ENCODE results near the gene KPNA6. TPM values are rescaled to one million over a fixed set of nuclear protein-coding genes. Genes with fewer than 3 reads are reported as not detected.

Gene KPNA6
- total RNA-seq, 2 experiments from 2014 or later: 70.8 to 74.3 TPM

DNA sequence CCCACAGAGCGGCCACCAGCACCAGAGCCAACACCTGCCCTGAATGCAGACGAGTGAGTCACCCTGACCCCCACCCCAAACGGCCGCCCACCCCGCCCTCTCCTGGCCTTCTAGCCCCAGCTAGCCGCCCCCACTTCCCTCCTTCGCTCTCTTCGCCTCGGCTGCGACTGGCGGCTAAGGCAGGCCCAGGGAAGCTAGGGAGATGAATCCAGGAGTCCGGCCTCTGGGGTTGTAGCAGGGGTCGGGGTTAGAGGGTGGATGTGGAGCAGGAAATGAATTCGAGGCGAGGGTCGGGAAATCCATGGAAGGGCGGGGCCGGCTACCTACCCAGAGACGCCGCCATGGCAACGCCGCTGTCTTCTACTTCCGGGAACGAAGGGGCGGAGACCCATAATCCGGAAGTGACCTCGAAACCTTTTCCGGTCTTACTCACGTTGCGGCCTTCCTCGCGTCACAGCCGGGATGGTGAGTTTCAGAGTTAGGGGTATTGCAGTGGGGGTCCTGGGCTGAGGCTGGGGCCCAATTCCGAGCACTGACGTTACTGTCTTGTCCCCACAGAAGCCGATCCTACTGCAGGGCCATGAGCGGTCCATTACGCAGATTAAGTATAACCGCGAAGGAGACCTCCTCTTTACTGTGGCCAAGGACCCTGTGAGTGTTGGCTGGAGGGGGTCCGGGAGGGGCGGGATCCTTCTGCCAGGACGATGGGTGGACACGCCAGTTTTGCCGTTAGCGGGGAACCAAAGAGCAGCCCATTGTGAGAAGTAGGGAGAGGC, 114.3 kb downstream of the KPNA6 start, which contains the start of the genes EIF3I and TMEM234:
TSS of gene EIF3I (plus strand) at position 428 of the 776 bp plus-strand sequence. CDS start at position 463, 35 bp downstream.
TSS of gene TMEM234 (minus strand) at position 374 of the 776 bp plus-strand sequence. CDS start at position 343, 31 bp downstream.
- TF ChIP-seq, protein P1, sequence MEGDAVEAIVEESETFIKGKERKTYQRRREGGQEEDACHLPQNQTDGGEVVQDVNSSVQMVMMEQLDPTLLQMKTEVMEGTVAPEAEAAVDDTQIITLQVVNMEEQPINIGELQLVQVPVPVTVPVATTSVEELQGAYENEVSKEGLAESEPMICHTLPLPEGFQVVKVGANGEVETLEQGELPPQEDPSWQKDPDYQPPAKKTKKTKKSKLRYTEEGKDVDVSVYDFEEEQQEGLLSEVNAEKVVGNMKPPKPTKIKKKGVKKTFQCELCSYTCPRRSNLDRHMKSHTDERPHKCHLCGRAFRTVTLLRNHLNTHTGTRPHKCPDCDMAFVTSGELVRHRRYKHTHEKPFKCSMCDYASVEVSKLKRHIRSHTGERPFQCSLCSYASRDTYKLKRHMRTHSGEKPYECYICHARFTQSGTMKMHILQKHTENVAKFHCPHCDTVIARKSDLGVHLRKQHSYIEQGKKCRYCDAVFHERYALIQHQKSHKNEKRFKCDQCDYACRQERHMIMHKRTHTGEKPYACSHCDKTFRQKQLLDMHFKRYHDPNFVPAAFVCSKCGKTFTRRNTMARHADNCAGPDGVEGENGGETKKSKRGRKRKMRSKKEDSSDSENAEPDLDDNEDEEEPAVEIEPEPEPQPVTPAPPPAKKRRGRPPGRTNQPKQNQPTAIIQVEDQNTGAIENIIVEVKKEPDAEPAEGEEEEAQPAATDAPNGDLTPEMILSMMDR (IDR thresholded peaks at IDR 0.05): no peak
- H3K27ac Mint-ChIP-seq: peak within 1 kb of the TSS; percentile 98
- DNase-seq (peak; percentile 96), ATAC-seq (peak; percentile 95)
- ChIA-PET CTCF (interaction anchor here (2.3 kb wide), 1 partner anchor 27 kb away, joined by 12 read pairs; no protein-coding TSS in a partner anchor), POLR2A (interaction anchor here (0.7 to 2.1 kb wide), 6 partner anchors 10 to 215 kb away, joined by 3 to 8 read pairs (median 4); partner anchors contain the start of gene MARCKSL1)
- intact Hi-C loops (cut with micrococcal nuclease): no loop called here
- peaks cover 27% of the 10 kb centered on the region for H3K36me3 Mint-ChIP-seq (ENCODE audit: low read depth)
- peak within 1 kb of the TSS; percentile 96 for H3K4me3 Mint-ChIP-seq
- peaks cover 33% of the 10 kb centered on the region for H3K4me1 Mint-ChIP-seq (ENCODE audit: low read depth)
- H3K27me3 Mint-ChIP-seq: no peaks in the 10 kb centered on the region
- no peaks in the 10 kb centered on the region for H3K9me3 Mint-ChIP-seq

GRCh38 chr1:32223683-32224082, 115.8 kb downstream of the KPNA6 start:
- ChIA-PET CTCF (interaction anchor here (0.6 to 1.4 kb wide), 4 partner anchors 17 to 112 kb away, joined by 3 to 5 read pairs (median 3); partner anchors contain the start of gene MARCKSL1), POLR2A (interaction anchor here (0.8 to 2.1 kb wide), 8 partner anchors 9 to 113 kb away, joined by 3 to 8 read pairs (median 4); partner anchors contain the start of genes CCDC28B, LCK and MARCKSL1)
- no peak for DNase-seq
- Mint-ChIP-seq H3K36me3 (ENCODE audit: low read depth) (peaks cover 40% of the 10 kb centered on the region), H3K27ac (peak overlapping the region; percentile 98), H3K9me3 (no peaks in the 10 kb centered on the region), H3K4me1 (ENCODE audit: low read depth) (peaks cover 33% of the 10 kb centered on the region), H3K4me3 (peak overlapping the region; percentile 96), H3K27me3 (no peaks in the 10 kb centered on the region)
- no peak for ATAC-seq
- TF ChIP-seq, protein P1 (IDR thresholded peaks at IDR 0.05): no peak
- intact Hi-C loops (cut with micrococcal nuclease): no loop called here

DNA sequence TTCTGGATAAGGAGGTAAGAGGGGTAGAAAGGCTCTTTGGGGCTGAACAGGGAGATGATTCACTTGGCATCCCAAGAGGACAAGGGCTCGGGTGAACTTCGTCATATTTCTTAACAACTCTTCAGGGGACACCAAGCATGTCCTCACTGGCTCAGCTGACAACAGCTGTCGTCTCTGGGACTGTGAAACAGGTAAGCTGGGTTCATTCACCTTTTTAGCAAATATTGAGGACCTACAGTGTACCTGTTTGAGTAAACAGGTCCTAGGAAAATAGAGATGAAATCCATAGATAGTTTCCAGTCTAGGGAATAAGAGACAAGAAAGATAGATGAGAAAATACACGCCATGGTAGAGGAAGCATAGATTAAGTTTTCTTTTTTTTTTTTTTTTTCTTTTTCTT, 116.4 kb downstream of the KPNA6 start:
- peaks cover 45% of the 10 kb centered on the region for H3K36me3 Mint-ChIP-seq (ENCODE audit: low read depth)
- POLR2A ChIA-PET: interaction anchor here (0.9 to 2.1 kb wide), 4 partner anchors 16 to 112 kb away, joined by 4 to 8 read pairs (median 4); partner anchors contain the start of gene MARCKSL1
- ATAC-seq (no peak), DNase-seq (no peak)
- H3K4me1 Mint-ChIP-seq (ENCODE audit: low read depth): peaks cover 33% of the 10 kb centered on the region
- H3K27me3 Mint-ChIP-seq: no peaks in the 10 kb centered on the region
- intact Hi-C loops (cut with micrococcal nuclease): no loop called here
- H3K27ac Mint-ChIP-seq: peak overlapping the region; percentile 98
- CTCF ChIA-PET: interaction anchor here (1.4 to 1.9 kb wide), 3 partner anchors 8 to 112 kb away, joined by 3 to 5 read pairs (median 4); partner anchors contain the start of gene MARCKSL1
- peak overlapping the region; percentile 96 for H3K4me3 Mint-ChIP-seq
- TF ChIP-seq, protein P1 (IDR thresholded peaks at IDR 0.05): no peak
- no peaks in the 10 kb centered on the region for H3K9me3 Mint-ChIP-seq

Small RNA genes within 50 kb of the gene (microRNA-seq; reads per million reads assigned to microRNA genes)
- not detected for gene MIR5585 (ENCODE audit: borderline microRNAs expressed, borderline replicate concordance)

Other genes with a start within 250 kb of the KPNA6 start
- gene PTP4A2, start 169.7 kb upstream of the KPNA6 start, total RNA-seq: 100 to 1,000 TPM; 273 to 296 TPM
- gene KHDRBS1, start 94.2 kb upstream of the KPNA6 start, total RNA-seq: 100 to 1,000 TPM; 201 to 203 TPM
- 10 to 100 TPM; 25.3 to 27.7 TPM for gene TMEM39B, start 35.1 kb upstream of the KPNA6 start, total RNA-seq
- gene TXLNA, start 71.6 kb downstream of the KPNA6 start, total RNA-seq: 10 to 100 TPM; 71.5 to 73.3 TPM
- gene CCDC28B, start 92.5 kb downstream of the KPNA6 start, total RNA-seq: 10 to 100 TPM; 27.0 to 27.7 TPM
- 1 to 10 TPM; 4.2 to 4.4 TPM for gene IQCC, start 97.6 kb downstream of the KPNA6 start, total RNA-seq
- gene DCDC2B, start 101.0 kb downstream of the KPNA6 start, total RNA-seq: not detected
- gene TMEM234, start 114.3 kb downstream of the KPNA6 start, total RNA-seq: 1 to 10 TPM; 6.9 to 7.7 TPM
- gene EIF3I, start 114.4 kb downstream of the KPNA6 start, total RNA-seq: 100 to 1,000 TPM; 328 to 335 TPM
- under 1 TPM; 0.38 to 0.89 TPM for gene FAM167B, start 139.2 kb downstream of the KPNA6 start, total RNA-seq
- gene LCK, start 143.2 kb downstream of the KPNA6 start, total RNA-seq: 100 to 1,000 TPM; 289 to 292 TPM
- gene HDAC1, start 184.0 kb downstream of the KPNA6 start, total RNA-seq: 100 to 1,000 TPM; 126 to 127 TPM
- gene MARCKSL1, start 228.2 kb downstream of the KPNA6 start, total RNA-seq: 10 to 100 TPM; 31.2 to 33.5 TPM